GM19397 (cell line): ENCODE data around the gene GJD4.

ENCODE experiments used
- ATAC-seq: cut with Tn5 transposase; IDR thresholded peaks from one replicate; pipeline ENCODE4 v1.9.1; 2021; ENCODE audit warnings: mild to moderate bottlenecking, moderate library complexity; ENCODE audit not compliant: unreplicated experiment

The GJD4 gene

GRCh38 chr10:35644050-35644950 lies 39.2 kb downstream of the GJD4 start:
- ATAC-seq = no peak

DNA sequence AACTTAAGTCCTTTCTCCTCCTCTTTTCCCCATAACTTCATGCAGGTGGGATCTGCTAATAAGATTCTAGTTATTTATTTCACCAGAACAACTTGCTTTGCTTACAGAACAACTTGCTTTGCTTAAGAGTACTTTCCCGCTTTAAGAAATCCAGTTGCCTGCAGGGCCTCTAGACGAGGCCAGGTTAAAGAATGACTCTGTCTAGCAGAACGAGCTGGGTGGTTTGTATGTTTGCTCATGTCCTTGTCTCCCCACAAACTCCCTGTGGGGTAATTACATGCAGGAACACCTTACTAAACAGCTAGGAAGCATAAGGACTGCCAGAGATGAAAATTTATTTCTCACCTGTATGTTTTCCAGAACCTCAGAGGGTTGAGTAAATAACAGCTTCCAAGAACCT lies 45.8 kb downstream of the GJD4 start:
- ATAC-seq = no peak

DNA sequence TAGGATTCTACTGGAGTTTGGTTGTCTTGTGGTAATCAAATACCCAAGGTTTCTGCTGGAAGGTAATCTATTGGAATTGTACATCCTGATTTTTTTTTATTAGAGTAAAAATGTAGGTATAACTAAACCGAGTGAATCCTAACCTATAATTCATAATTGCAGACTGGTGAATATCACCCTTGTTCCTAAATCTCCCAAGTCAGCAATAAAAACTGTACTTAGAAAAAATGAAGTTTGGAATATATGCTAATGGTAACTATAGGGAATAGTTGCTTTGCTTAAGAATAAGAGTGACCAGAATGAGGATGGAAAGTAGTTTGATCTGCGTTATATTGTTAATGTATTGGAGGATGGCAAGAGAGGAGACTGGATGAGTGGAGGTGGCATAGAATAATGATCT lies 47.7 kb downstream of the GJD4 start:
- no peak for ATAC-seq

- ATAC-seq = no peak
Observed at GRCh38 chr10:35657621-35658020, 52.5 kb downstream of the GJD4 start.
